ENCODE measurements around the gene NXPE3.

NXPE3 gene

DNA sequence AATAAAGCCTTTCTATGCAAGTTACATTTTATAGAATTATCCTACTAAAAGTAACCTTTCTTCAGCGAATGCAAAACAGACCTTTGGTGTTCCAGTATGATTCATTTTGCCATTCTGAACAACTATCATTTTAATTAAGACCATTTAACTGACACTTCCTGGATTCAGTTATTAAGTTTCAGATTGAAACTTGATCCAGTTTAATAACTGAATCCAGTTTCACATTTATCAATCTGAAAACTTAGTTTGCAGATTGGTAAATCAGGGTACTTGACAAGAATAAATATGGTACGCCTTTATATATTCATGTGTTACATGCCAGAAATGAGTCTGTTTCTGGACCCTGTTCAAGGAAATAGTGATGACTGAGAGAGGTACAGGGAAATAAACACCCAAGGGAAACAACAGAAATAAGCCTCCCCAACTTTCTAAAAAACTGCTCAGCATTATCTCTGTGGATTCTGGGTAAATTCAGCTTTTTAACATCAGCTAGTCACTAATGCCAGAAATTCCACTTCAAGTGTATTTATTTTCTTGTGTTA is 47.0 kb downstream of the NXPE3 start:
- Histone ChIP-seq H3K9me3 (ENCODE audit: low read length) (peaks cover 3% of the 10 kb centered on the region), H3K36me3 (ENCODE audit: insufficient read depth, low read length) (no peaks in the 10 kb centered on the region), H3K4me1 (ENCODE audit: insufficient read depth, low read length) (peaks cover 18% of the 10 kb centered on the region), H3K4me3 (ENCODE audit: low read length) (no peak overlapping the region), H3K27me3 (ENCODE audit: insufficient read depth, low read length) (no peaks in the 10 kb centered on the region), H2AFZ (ENCODE audit: low read depth, low read length) (no peak overlapping the region)

DNA sequence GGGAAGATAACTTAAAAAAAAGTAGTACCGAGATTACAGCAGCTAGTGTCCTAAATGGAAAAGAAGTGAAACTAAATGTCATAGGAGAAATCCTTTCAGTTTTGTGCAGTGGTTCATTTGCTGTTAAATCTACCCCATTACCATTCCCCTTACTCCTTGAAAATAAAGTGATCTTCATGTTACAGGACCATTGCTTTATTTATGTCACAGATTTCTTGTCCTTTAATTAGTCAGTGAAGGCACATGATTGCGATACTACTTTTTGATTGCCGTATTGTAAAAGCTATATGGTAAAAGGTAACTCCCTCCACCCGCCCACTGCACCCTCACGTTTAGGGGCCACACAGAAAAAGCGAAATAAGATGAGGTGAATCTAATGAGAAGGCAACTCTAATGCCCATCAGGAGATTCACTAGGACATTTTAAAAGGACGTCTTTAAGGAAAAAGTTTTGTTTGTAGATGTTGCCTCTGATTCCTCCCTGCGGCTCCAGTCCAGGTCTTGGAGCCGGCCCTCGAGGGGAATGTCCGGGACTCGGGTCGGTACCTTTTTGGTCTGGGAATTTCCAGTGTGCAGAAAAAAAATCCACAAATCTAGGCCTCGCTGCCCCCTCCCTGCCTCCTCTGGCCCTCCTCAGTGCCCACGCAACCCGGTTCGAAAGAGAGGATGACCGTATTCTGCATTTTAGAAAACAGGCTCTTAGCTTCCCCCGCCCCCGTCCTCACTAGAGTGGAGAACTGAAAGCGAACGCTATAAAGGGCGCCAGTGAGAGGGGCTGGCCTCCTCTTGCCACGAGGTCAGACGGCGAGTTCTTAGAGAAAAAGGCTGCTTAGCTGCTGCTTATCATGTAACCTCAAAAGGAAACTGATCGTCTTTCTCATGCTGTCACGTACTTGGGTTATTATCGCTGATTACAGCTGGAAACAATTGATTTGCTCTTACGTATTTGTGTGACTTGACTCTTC is 48.5 kb downstream of the NXPE3 start:
- H3K4me3 ChIP-seq (ENCODE audit: low read length), result peak overlapping the region; percentile 54
- peaks cover 18% of the 10 kb centered on the region for H3K4me1 ChIP-seq (ENCODE audit: insufficient read depth, low read length)
- H3K36me3 ChIP-seq (ENCODE audit: insufficient read depth, low read length), result no peaks in the 10 kb centered on the region
- H3K9me3 ChIP-seq (ENCODE audit: low read length), result no peaks in the 10 kb centered on the region
- no peaks in the 10 kb centered on the region for H3K27me3 ChIP-seq (ENCODE audit: insufficient read depth, low read length)
- H2AFZ ChIP-seq (ENCODE audit: low read depth, low read length), result peak overlapping the region; percentile 79

DNA sequence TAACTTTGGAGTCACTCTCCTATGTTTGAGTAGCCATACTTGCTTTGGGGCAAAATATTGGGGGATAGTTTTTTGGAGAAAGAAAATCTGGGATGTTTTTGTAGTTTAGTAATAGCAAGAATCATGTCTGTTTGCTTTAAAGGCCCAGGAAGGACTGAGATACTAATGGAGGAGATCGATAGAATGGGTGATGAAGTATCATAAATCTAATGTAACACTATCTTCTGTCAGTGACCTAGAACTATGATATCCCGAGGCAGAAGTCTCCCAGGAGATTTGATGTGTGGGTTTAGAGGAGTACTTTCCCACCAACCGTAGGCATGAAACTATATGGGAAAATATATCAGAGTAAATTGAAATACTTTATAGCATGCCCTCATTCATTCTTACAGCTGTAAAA is 49.3 kb downstream of the NXPE3 start:
- Histone ChIP-seq H3K4me3 (ENCODE audit: low read length) (peak overlapping the region; percentile 54), H2AFZ (ENCODE audit: low read depth, low read length) (peak overlapping the region; percentile 43), H3K27me3 (ENCODE audit: insufficient read depth, low read length) (no peaks in the 10 kb centered on the region), H3K9me3 (ENCODE audit: low read length) (no peaks in the 10 kb centered on the region), H3K36me3 (ENCODE audit: insufficient read depth, low read length) (no peaks in the 10 kb centered on the region), H3K4me1 (ENCODE audit: insufficient read depth, low read length) (peaks cover 18% of the 10 kb centered on the region)

DNA sequence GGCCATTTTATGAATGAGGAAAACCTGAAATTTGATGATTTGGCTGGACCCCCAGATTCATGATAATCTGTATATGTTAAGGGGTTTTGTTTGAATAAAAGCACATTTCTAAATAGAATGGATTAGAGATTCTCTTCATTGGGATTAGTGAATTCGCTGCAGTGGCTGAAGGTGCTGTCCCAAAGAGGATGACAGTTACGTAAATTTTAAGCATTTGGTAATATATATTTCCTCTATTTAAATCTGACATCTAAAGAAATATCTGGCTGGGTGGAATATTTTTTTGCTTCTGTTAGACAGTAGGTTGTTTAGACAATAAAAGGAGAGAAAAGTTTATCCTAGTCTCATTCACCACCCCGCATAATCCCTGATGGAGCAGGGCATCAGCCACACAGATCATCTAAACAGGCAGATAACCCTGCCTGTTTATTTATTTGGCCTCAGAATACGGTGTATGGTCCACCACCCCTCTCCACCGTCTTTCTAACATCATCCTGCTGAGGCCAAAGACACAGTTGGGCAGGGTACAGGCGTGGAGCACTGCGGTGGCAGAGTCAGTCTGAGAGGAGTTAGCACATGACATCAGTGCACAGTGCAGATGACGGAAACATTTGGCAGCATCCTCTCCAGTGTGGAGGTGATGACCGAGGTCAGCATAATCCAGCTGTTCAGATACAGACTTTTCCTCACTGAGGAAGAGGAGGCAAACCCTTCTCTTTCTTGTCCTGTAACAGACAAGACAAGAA is 49.9 kb downstream of the NXPE3 start:
- H2AFZ ChIP-seq (ENCODE audit: low read depth, low read length), result peak overlapping the region; percentile 43
- no peaks in the 10 kb centered on the region for H3K27me3 ChIP-seq (ENCODE audit: insufficient read depth, low read length)
- no peaks in the 10 kb centered on the region for H3K9me3 ChIP-seq (ENCODE audit: low read length)
- H3K36me3 ChIP-seq (ENCODE audit: insufficient read depth, low read length), result no peaks in the 10 kb centered on the region
- peak overlapping the region; percentile 54 for H3K4me3 ChIP-seq (ENCODE audit: low read length)
- H3K4me1 ChIP-seq (ENCODE audit: insufficient read depth, low read length), result peaks cover 18% of the 10 kb centered on the region

DNA sequence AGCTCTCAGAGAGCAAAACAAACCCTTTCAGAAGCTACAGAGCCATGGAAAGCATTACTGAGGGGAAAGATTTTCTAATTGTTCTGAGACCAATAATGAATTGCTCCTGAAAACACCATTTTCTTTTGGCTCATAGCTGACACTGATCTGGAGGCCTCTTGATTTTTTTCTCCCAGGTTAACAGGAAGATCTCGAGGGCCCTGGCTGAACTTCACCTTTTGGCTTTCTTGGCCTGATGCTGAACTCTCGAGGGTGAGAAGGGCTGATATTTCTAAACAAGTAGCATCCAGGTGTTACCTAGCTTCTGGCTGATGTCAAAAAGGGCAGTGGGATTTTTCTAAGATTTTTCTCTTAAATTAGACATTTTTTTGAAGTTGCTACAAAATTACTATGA is 50.4 kb downstream of the NXPE3 start:
- H3K4me3 ChIP-seq (ENCODE audit: low read length), result no peak overlapping the region

DNA sequence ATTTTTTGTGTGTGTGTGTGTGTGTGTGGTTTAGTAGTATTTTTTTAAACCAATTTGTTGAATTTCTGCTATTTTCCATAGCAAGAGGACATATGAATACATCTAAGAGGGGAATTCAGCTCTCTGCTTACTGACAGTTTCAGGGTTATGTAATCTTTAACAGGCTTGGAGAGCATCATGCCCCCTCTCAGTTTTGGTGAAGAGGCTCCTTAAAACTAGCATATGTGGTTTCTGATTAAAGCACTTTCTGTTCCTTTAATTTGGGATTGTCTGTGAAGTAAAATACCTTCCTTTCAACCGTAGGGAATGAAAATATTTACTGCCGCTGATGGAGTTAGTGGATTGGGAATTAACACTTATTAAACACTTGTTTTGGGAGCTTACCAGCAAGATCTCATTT is 50.9 kb downstream of the NXPE3 start:
- Histone ChIP-seq H3K27me3 (ENCODE audit: insufficient read depth, low read length) (no peaks in the 10 kb centered on the region), H3K4me3 (ENCODE audit: low read length) (no peak overlapping the region), H3K4me1 (ENCODE audit: insufficient read depth, low read length) (peaks cover 18% of the 10 kb centered on the region), H2AFZ (ENCODE audit: low read depth, low read length) (no peak overlapping the region), H3K9me3 (ENCODE audit: low read length) (no peaks in the 10 kb centered on the region), H3K36me3 (ENCODE audit: insufficient read depth, low read length) (no peaks in the 10 kb centered on the region)

More for the DNA sequence above, 50.4 kb downstream of the NXPE3 start:
- Histone ChIP-seq H3K36me3 (ENCODE audit: insufficient read depth, low read length) (no peaks in the 10 kb centered on the region), H3K27me3 (ENCODE audit: insufficient read depth, low read length) (no peaks in the 10 kb centered on the region), H2AFZ (ENCODE audit: low read depth, low read length) (no peak overlapping the region), H3K9me3 (ENCODE audit: low read length) (no peaks in the 10 kb centered on the region), H3K4me1 (ENCODE audit: insufficient read depth, low read length) (peaks cover 18% of the 10 kb centered on the region)

DNA sequence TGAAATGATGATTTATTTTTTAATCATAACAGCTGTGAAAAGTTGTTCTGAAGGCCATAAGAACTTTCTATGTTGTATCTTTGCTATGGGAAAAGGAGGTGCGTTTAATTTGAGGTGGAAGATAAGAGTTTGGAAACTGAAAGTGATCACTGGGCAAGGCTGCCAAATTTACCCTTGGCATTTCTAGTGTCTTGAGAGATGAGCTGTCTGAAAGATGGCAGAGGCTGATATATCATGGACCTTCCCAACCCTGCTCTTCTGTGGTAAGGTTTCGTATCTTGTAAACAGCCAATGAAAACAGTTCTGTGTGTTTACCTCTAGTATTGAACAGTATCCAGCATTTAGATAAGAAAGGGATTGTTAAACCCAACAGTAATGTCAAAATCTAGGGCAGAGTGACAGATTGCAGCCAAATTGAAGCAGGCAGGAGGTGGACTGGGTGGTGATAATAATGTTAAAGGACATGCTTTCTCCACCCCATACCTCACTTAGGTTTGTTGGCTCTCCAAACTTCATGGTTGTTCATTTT is 54.5 kb downstream of the NXPE3 start:
- H3K27me3 ChIP-seq (ENCODE audit: insufficient read depth, low read length), result no peaks in the 10 kb centered on the region
- no peak overlapping the region for H3K4me3 ChIP-seq (ENCODE audit: low read length)
- peaks cover 8% of the 10 kb centered on the region for H3K4me1 ChIP-seq (ENCODE audit: insufficient read depth, low read length)
- no peaks in the 10 kb centered on the region for H3K36me3 ChIP-seq (ENCODE audit: insufficient read depth, low read length)
- no peaks in the 10 kb centered on the region for H3K9me3 ChIP-seq (ENCODE audit: low read length)
- H2AFZ ChIP-seq (ENCODE audit: low read depth, low read length), result no peak overlapping the region

DNA sequence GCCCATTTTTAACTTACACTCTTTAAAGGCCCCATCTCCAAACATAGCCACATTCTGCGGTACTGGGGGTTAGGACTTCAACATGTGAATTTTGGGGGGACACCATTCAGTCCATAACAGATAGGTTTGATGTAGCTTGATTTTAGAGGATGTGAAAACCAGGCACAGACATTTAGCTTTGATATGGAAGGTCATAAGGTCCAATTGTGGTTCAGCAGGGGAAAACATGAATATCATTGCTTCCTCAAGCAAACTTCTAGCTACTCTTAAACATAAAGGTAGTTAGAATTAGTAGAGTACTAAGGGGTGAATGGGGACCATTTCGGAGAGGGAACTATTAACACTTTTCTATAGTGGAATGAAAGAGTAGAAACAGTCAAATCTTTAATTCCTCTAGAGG is 56.7 kb downstream of the NXPE3 start:
- no peaks in the 10 kb centered on the region for H3K36me3 ChIP-seq (ENCODE audit: insufficient read depth, low read length)
- no peaks in the 10 kb centered on the region for H3K4me1 ChIP-seq (ENCODE audit: insufficient read depth, low read length)
- H2AFZ ChIP-seq (ENCODE audit: low read depth, low read length), result no peak overlapping the region
- H3K27me3 ChIP-seq (ENCODE audit: insufficient read depth, low read length), result no peaks in the 10 kb centered on the region
- no peak overlapping the region for H3K4me3 ChIP-seq (ENCODE audit: low read length)
- no peaks in the 10 kb centered on the region for H3K9me3 ChIP-seq (ENCODE audit: low read length)

DNA sequence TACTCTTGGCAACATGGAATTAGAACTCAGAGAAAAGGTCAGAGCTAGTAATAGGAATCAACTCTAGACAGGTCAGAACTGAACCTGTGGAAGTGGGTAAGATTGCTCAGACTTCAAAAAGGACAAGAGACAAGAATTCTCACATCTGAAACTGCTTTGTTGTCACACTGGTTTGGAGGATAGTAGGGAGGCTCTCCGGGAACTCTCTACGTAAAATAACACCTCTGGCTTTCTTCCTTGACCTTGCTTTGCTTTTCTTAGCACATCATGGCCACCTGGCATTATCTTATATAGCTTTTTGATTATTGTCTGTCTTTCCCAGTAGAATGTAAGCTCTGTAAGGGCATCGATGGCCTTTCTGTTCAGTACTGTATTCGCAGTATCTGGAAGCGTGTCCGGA is 57.1 kb downstream of the NXPE3 start:
- Histone ChIP-seq H3K27me3 (ENCODE audit: insufficient read depth, low read length) (no peaks in the 10 kb centered on the region), H3K4me3 (ENCODE audit: low read length) (no peak overlapping the region), H3K4me1 (ENCODE audit: insufficient read depth, low read length) (no peaks in the 10 kb centered on the region), H3K36me3 (ENCODE audit: insufficient read depth, low read length) (no peaks in the 10 kb centered on the region), H3K9me3 (ENCODE audit: low read length) (no peaks in the 10 kb centered on the region), H2AFZ (ENCODE audit: low read depth, low read length) (no peak overlapping the region)

DNA sequence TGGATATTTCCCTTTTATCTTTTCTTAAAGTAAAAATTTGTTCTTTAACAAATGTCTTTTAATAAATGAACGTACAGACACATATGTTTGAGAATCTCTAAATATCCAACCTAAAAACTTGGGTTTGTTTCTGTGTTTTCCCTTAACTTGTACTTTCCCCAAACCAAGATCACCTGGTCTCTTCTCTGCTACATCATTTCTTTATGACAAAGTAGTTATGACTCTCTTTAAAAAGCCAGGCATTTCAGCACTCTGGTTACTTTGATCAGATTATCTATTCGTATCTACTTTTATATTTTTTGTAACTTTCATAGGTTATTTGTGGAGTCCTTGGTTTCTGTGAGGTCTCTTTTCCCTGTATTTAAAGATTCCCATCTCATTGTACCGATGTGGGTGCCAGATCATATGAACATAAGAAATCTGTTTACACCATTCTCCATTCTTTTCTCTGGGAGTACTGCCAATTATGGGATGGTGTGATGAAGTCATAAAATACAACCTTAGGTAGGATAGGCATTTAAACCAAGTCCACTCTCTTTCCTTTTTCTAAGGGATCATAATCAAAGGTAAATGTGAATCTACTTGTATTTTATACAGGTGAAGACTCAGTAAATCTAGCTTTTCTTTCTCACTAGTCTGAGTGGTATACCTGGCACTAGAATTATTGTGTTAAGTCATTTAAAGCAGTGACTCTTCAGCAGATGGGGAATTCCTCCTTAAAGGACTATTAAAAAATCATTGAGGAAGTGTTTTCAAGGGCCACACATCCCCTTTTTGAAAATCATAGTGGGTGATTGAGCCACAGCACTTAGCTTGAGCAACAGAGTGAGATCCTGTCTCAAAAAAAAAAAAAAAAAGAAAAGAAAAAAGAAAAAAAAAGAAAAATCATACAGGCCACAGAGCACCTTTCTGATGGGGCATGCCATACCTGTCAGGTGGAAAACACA is 57.9 kb downstream of the NXPE3 start:
- Histone ChIP-seq H3K4me3 (ENCODE audit: low read length) (no peak overlapping the region), H3K4me1 (ENCODE audit: insufficient read depth, low read length) (peaks cover 2% of the 10 kb centered on the region), H3K9me3 (ENCODE audit: low read length) (no peaks in the 10 kb centered on the region), H2AFZ (ENCODE audit: low read depth, low read length) (no peak overlapping the region), H3K27me3 (ENCODE audit: insufficient read depth, low read length) (no peaks in the 10 kb centered on the region), H3K36me3 (ENCODE audit: insufficient read depth, low read length) (no peaks in the 10 kb centered on the region)

DNA sequence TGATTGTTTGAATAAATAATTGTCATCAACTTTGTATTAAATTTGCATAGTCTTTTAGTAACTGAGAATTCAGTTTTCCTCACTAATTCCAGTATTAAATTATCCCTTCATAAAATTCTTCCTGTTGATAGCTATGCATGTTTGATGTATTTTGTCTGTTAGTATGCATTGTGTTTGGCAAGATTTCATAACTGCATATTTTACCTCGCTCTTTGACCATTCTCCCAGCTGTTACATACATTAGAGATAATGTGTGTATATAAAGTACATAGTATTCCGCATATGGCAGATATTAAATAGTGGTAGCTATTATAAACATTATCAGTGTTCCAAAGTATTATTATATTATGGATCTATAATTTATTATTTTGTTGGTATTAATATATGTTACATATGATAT is 59.7 kb downstream of the NXPE3 start:
- Histone ChIP-seq H3K4me3 (ENCODE audit: low read length) (no peak overlapping the region), H2AFZ (ENCODE audit: low read depth, low read length) (no peak overlapping the region), H3K9me3 (ENCODE audit: low read length) (no peaks in the 10 kb centered on the region), H3K4me1 (ENCODE audit: insufficient read depth, low read length) (peaks cover 10% of the 10 kb centered on the region), H3K27me3 (ENCODE audit: insufficient read depth, low read length) (no peaks in the 10 kb centered on the region), H3K36me3 (ENCODE audit: insufficient read depth, low read length) (no peaks in the 10 kb centered on the region)

DNA sequence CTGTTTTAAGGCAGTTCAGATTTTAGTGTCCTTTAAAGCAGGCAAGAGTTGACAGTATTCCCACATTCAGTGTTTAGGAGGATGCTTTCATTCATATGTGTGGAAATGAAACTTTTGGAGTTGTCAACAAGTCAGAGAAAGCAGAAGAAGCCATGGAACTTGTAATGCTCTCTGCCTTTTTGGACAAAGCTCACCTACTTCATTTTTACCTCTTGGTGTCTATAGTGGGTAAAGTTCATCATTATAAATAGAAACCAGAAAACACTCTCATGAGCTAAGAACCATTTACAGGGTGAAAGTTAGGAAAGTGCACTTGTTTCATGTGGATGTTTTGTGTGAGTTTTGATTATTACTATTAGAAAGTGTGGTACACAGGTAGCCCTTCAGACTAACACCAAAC is 61.1 kb downstream of the NXPE3 start:
- Histone ChIP-seq H3K4me3 (ENCODE audit: low read length) (no peak overlapping the region), H3K36me3 (ENCODE audit: insufficient read depth, low read length) (no peaks in the 10 kb centered on the region), H3K9me3 (ENCODE audit: low read length) (no peaks in the 10 kb centered on the region), H2AFZ (ENCODE audit: low read depth, low read length) (no peak overlapping the region), H3K27me3 (ENCODE audit: insufficient read depth, low read length) (no peaks in the 10 kb centered on the region), H3K4me1 (ENCODE audit: insufficient read depth, low read length) (peaks cover 10% of the 10 kb centered on the region)
